Panc1 (cell line): Measurements from ENCODE around the gene CORO2B. TPM values are rescaled to one million over a fixed set of nuclear protein-coding genes. Genes with fewer than 3 reads are reported as not detected.

Experiments
- ATAC-seq: fragments of 200-7000 bp; cut with Tn5 transposase; 2 replicates; pipeline ENCODE4 v1.9.1; 2020; ENCODE audit warnings: mild to moderate bottlenecking, moderate library complexity
- BruUV-seq: library from RNA; stranded (reverse); fragments of 400-500 nt; replicated peaks from 2 replicates; lab custom pipeline; 2021; lab: Mats Ljungman, UMichigan
- CTCF ChIA-PET: fragments of 300-600 bp; sonication (Branson Sonifier 250); formaldehyde crosslinking; loops from one replicate; lab custom pipeline; 2022; ENCODE audit warnings: antibody characterized with exemption; lab: Charles Lee
- POLR2A ChIA-PET: fragments of 300-600 bp; sonication (Branson Sonifier 250); formaldehyde crosslinking; loops from one replicate; lab custom pipeline; 2022; ENCODE audit warnings: antibody characterized with exemption; lab: Charles Lee
- DNase-seq: peaks from one replicate; pipeline ENCODE4 v3.0.0-alpha.2; 2010; ENCODE audit warnings: low read depth, low spot score
- H3K27ac ChIP-seq: 2 replicates; pipeline ENCODE4 v1.5.1; 2011; ENCODE audit warnings: mild to moderate bottlenecking, low read length, inconsistent platforms
- H3K27me3 ChIP-seq: fragments of 200-500 bp; sonication (Bioruptor generic); 2 replicates; pipeline ENCODE4 v1.6.0; 2014; ENCODE audit warnings: low read length, inconsistent platforms; ENCODE audit not compliant: control insufficient read depth, insufficient read depth
- H3K36me3 ChIP-seq: fragments of 200-500 bp; sonication (Bioruptor generic); 2 replicates; pipeline ENCODE4 v1.5.1; 2014; ENCODE audit warnings: inconsistent platforms, mild to moderate bottlenecking, low read length, moderate library complexity; ENCODE audit not compliant: control insufficient read depth, insufficient read depth
- H3K4me1 ChIP-seq: 2 replicates; pipeline ENCODE4 v1.5.1; 2011; ENCODE audit warnings: inconsistent platforms, mild to moderate bottlenecking, low read length, moderate library complexity; ENCODE audit not compliant: control insufficient read depth, insufficient read depth
- H3K4me3 ChIP-seq, 2 experiments: 2 replicates each; pipeline ENCODE4 v1.5.1; 2011 to 2012; ENCODE audit warnings: low read depth in 2 of 2, low read length in 2 of 2, mild to moderate bottlenecking in 2 of 2, inconsistent platforms in 1 of 2, moderate library complexity in 1 of 2
- H3K9me3 ChIP-seq: fragments of 200-500 bp; sonication (Bioruptor generic); 2 replicates; pipeline ENCODE4 v1.5.1; 2014; ENCODE audit warnings: low read depth, mild to moderate bottlenecking, inconsistent platforms, low read length, moderate library complexity; ENCODE audit not compliant: control insufficient read depth, insufficient read depth
- CTCF ChIP-seq: fragments of 450-650 bp; IDR thresholded peaks from 2 replicates; pipeline ENCODE4 v1.5.1; 2017; ENCODE audit warnings: mild to moderate bottlenecking
- POLR2AphosphoS5 ChIP-seq: IDR thresholded peaks from 2 replicates; pipeline ENCODE4 v1.6.1; 2012; ENCODE audit warnings: mild to moderate bottlenecking, low read depth, low read length, moderate library complexity
- REST ChIP-seq, 2 experiments: IDR thresholded peaks; 2 replicates each; pipeline ENCODE4 v1.6.1; 2011 to 2012; ENCODE audit warnings: low read depth in 2 of 2, control low read depth in 1 of 2, low read length in 1 of 2, mild to moderate bottlenecking in 1 of 2, moderate library complexity in 1 of 2; ENCODE audit not compliant: insufficient read depth in 1 of 2
- SIN3A ChIP-seq: IDR thresholded peaks from 2 replicates; pipeline ENCODE4 v1.6.1; 2012; ENCODE audit warnings: low read depth, mild to moderate bottlenecking, low read length, moderate library complexity, borderline replicate concordance; ENCODE audit not compliant: insufficient read depth
- TCF7L2 ChIP-seq: IDR thresholded peaks from 2 replicates; pipeline ENCODE4 v1.6.1; 2011; ENCODE audit warnings: mild to moderate bottlenecking, low read depth, low read length, inconsistent platforms
- in situ Hi-C: cut with HindIII; loops from 2 replicates; pipeline ENCODE4 v1.10.0; 2016; ENCODE audit warnings: low sequenced_read_pairs, low pct_unique_long_range_greater_than_20kb
- intact Hi-C: fragments of 100-400 bp; cut with micrococcal nuclease; formaldehyde crosslinking; loops from one replicate; pipeline ENCODE4 v1.10.0; 2022; ENCODE audit not compliant: unreplicated experiment
- total RNA-seq: library from RNA; stranded (reverse); gene quantifications from one replicate; pipeline ENCODE4 v1.2.1, GENCODE V29; 2021; ENCODE audit not compliant: unreplicated experiment

Gene CORO2B
- total RNA-seq, 1 experiment from 2014 or later: 0.36 TPM

- POLR2A ChIA-PET: interaction anchor here (0.6 to 0.7 kb wide), 3 partner anchors 60 to 427 kb away, joined by 4 to 8 read pairs (median 4); no protein-coding TSS in a partner anchor
- Histone ChIP-seq H3K4me1 (no peaks in the 10 kb centered on the region), H3K4me3 (no peak overlapping the region), H3K9me3 (no peaks in the 10 kb centered on the region), H3K27ac (no peak overlapping the region), H3K36me3 (no peaks in the 10 kb centered on the region), H3K27me3 (no peaks in the 10 kb centered on the region; the same call in 1 of the 2 replicates)
- TF ChIP-seq CTCF (no peak), REST (IDR thresholded peaks at IDR 0.05; ENCODE audit: insufficient read depth in 1 of 2, low read depth in 2 of 2, low read length in 1 of 2) (no peak), TCF7L2 (no peak), POLR2AphosphoS5 (no peak), SIN3A (no peak)
- DNase-seq (no peak), ATAC-seq (no peak)
- CTCF ChIA-PET: no interaction called here
- BruUV-seq: no TSS peak
- in situ Hi-C loops (no loop called here), intact Hi-C loops (no loop called here)
These were observed 127.5 kb downstream of the CORO2B start for GRCh38 chr15:68706256-68706655.

- ChIA-PET CTCF (no interaction called here), POLR2A (interaction anchor here (0.6 kb wide), 1 partner anchor 107 kb away, joined by 8 read pairs; no protein-coding TSS in a partner anchor)
- TF ChIP-seq REST (IDR thresholded peaks at IDR 0.05; ENCODE audit: insufficient read depth in 1 of 2, low read depth in 2 of 2, low read length in 1 of 2): no peak
- TF ChIP-seq TCF7L2: no peak
- TF ChIP-seq SIN3A: no peak
- no peak for TF ChIP-seq CTCF
- no peak for TF ChIP-seq POLR2AphosphoS5
- no TSS peak for BruUV-seq
- no peak for ATAC-seq
- no peaks in the 10 kb centered on the region for H3K36me3 ChIP-seq
- H3K27ac ChIP-seq: no peak overlapping the region
- H3K4me3 ChIP-seq: no peak overlapping the region
- no peaks in the 10 kb centered on the region for H3K9me3 ChIP-seq
- H3K27me3 ChIP-seq: no peaks in the 10 kb centered on the region; the same call in 1 of the 2 replicates
- in situ Hi-C loops: no loop called here
- intact Hi-C loops: no loop called here
- no peak for DNase-seq
- H3K4me1 ChIP-seq: no peaks in the 10 kb centered on the region
These were observed 128.1 kb downstream of the CORO2B start for GRCh38 chr15:68706931-68707330.
